NCI-H510A (cell line): ENCODE data around the gene MYMK.

Experiments
- DNase-seq: peaks from one replicate; lab custom pipeline; 2025; lab: John Stamatoyannopoulos, UW

Gene MYMK

DNA sequence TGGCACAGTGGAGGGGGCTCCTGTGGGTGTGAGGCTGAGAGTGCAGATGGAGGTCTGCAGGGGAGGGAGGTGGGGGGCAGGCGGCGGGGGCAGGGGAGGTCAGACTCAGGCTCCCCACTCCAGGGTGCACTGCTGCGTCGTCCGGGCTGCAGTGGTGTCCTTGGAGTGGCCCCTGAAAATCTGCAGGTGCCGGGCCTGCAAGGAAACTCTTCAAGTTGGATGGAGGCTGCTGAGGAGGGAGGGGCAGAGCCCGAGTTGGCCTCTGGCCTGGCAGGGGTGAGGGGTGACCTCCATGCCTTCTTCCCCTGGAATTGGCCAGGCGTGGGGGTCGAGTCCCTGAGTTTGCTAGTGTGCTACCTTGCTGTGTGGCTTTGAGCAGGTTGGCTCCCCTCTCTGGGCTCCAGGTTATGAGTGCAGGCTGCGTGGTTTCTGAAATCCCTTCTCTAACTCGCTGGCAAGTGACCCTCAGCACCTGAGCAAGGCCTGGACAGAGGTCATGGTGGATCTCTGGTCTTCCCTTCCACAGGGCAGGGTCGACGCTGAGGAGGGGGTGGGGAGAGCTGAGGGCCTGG, 10.6 kb upstream of the MYMK start:
- DNase-seq, result no peak

DNA sequence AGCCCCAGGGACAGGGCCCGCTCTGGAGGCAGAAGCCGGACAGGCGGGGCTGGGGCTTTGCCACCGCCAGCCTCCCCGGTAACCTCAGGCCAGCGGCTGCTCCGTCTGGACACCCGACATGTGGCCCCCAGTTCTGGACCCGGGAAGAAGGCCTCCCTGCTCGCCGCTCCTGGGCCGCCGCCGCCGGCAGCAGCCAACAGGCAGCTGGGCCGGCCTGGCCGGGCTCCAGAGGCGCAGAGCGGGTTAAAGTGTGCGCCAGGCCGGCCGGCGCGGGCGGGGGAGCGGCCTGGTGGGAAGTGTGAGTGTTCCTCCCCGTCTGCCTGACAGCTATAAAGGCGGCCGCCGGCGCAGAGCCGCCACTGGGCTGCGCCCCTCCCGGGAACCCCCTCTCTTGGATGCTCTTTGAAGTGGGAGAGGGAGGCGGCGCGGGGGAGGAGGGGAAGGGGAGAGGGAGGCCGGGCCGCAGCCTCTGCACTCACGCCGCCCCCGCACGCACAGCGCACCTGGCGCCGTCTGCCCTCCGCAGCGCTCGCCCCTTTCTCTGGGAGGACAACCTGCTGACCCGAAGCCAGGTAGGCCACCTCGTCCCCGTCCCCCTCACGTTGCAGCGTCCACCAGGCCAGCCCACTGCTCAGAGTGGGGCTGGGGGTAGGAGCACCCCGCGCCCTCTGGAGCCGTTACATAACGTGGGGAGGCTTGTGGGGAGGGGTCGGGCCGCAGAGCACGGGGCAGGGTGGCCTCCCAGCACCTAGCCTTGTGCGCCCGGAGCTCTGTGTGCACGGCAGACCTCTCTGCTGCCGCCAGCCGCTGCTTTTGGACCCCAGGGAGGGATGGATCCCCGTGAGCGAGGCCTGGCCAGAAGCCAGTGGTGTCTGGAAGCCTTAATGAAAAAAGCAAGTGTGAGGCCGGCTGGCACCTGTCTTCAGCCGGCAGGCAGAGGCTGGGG, 9.9 kb upstream of the MYMK start, which contains the start of gene ADAMTSL2:
ADAMTSL2 (plus strand) TSS at position 359 of the 946 bp plus-strand sequence. CDS start 2,009 bp downstream, outside the sequence.
- peak; percentile 74 for DNase-seq

DNA sequence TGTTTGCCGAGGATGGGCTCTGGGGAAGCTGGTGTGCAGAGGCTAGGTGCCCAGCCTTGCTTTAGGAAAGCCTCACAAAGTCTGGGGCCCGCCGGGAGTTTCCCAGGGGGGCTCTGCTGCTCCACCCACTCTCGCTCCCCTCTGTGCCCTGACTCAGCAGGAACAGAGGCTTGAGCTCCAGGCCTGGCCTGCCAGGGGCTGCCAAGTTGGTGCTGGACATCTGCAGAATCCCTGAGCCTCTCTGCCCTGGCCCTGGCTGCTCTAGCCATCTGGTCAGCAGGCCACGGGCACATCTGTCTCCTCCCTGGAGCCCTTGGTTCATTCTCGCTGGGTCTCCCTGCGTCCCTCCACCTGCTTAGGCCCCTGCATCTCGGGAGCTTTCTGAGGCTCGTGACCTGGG, 9.1 kb upstream of the MYMK start:
- DNase-seq, result no peak

DNA sequence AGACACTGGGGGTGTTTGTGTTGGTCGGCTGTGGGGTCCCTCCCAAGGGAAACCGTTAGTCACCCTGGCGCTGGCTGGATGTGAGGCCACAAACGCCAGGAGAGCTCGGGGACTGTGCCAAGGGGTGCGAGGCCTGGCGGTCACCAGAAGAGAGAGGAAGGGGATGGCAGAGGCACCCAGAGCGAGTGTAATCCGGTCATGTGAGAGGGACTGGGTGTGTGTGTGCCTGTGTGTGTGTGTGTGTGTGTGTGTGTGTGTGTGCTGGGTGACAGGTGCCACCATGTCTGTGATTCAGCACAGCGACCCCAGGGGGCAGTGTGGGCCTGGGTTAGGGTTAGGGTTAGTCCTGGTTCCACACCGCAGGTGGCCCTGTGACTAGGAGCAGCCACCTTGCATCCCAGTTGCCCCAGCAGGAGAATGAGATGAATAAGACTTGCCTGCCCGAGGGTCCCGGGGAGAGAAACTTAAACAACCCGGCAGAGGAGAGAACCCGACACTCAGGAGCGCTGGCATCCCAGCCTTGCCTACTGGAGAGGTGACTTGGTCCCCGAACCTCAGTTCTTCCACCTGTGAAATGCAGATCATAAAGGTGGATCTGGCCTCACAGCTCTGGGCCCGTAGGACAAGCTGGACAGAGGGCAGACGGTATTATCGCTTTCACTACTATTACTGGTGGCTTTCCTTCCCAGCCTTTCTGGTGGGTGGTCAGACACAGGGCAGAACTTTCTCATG, 8.3 kb upstream of the MYMK start:
- peak; percentile 77 for DNase-seq

DNA sequence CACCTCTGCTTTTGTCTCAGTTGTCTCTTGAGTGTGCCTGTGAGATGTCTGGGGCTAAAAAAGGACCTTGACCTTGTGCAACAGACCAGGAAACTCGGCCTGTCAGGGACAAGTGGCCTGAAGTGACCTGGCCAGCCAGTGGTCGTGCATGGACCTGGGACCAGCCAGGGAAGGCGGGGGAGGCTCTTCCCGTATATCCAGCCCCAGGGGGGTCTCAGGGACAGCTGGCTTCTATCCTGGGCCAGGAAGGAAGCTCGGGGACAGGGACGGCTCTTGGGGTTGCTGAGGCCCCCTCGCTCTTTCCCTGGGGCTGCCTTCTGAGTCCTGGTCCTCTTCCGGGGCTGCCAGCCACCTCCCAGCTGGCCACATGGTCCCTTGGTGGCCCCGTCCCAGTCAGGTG, 6.5 kb upstream of the MYMK start:
- no peak for DNase-seq

DNA sequence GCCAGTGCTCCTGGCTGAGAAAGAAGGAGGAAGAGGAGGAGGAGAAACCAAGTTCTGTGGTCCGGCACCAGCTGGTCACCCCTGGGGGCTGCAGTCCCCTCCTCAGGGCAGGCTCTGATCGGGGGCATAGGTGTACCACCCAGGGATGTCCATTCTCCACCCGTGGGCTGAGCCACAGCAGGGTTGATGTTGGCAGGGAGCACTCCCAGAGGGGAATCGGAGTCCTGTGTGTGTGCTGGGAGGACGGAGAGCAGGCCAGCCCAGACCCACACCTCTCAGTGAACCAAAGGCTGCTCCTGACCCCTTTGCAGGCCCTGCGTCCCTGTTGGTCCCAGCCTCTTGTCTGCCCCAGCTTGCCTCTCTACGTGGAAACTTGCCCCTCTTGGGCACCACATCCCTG, 5.1 kb upstream of the MYMK start:
- no peak for DNase-seq

DNA sequence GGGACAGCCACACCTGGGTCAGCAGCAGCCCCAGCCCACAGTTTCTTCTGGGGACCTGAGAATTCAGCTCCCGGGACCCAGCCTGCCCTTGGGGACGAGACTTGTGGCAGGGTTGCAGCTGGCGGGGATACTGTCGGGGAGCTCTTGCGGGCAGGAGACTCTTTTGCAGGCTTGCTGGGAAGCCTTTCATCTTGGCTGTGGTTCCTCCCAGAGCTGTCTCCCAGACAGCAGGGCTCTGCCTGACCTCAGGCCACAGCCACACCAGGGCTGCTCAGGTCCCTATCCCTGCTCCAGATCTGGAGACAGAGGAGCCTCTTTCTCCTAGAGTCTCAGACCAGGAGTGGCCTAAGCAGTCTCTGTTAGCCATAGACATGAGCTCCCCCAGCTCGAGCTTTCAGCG, 4.7 kb upstream of the MYMK start:
- DNase-seq, result no peak

DNA sequence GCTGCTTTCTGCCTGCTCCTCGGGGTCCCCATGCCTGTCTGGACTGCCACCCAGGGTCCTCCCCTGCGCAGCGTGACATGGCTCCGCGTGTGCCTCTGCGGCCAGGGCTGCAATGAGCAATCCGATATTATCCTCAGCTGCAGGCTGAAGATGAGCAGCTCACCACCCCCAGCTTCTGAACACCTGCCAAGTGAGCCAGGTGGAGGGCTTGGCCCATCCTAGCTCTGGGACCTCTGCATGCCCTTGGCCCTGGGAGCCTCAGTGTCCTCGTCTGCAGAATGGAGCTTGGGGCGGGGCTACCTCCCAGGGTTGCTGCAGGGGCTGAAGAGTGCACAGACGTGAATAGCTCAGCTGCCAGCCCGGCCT, 4.1 kb upstream of the MYMK start:
- no peak for DNase-seq

DNA sequence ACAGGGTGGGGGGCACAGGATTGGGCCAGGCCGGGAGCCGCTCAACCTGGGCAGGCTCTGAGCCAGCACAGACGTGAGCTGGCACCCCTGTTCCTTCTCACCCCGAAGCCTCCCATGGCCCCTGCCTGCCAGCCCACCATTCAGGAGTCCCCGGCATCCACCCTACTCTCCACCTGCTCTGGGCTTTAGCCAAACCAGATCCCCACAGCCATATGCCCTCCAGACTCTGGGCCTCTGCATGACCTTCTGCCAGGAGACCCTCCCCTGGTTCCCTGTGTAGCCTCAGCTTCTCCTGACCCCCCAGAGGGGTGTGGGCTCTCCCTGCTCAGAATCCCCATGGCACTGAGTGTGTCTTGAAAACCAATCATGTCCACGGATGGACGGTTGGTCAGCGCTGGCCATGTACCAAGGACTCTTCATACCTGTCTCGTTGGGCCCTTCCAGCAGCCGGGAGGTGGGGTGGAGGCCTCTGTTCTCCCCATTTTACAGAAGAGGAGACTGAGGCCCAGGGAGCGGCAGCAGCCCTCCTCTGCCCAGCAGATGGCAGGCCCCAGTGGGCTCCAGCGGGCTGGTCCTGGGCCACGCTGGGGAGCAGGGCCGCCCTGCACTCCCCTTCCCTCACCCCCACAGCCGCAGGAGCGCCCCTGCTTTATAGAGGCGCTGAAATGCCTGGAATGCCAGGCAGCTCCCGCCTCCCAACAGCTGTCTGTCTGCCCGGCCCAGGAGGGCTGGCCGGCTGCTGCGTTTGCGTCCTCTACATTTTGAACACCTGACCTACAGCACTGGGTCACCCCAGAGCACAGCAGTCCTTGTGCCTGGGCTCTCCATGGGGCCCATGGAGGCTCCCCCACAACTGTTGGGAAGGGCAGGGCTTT, 3.5 kb upstream of the MYMK start:
- no peak for DNase-seq

DNA sequence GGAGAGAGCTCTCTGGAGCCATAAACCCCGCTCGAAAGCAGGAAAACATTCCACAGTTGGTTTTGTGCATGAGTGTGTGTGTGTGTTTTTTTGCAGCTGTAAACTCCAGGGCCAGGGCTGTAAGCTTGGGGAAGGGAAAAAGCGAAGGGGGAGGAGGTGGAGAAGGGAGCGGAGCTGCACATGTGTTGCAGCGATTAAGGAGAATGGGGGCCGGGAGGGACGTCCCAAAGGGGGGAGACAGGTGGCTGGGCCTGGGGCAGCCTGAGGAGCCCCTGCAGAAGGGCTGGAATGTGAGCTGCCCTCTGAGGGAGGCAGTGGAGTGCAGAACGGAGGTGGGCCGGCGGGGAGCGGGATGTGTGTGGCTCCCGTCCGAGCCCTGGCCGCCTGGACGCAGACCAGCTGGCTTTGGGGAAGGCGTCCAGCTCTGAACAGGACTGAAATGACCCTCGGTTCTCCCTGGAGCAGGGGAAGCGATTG, 2.7 kb upstream of the MYMK start:
- no peak for DNase-seq

DNA sequence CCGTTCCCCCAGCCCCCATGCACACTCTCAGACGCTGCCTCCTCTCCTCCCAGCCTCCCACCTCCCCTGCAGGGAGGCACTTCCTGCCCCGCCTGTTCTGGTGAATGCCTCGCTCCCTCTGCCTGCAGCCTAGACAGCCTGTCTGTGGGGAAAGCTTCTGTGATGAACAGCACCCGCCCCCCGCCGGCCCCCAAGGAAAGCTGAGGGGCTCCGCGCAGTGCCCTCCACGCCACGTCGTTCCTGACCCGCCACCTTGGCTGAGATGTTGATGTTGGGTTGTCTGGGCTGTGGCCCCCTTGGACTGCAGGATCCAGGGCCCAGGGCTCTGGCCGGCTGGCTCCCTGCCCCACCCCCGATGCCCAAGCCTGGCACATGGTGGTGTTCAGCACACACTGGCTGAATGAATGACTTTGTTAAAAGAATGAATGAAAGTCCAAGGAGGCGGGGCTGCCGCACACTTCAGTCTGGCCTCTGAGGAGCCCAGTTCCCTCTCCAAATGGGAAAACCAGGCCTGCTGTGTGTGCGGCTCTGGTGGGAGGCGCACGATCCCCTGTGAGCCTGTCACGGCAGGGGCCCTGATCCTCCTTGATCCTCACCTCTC, 2.1 kb upstream of the MYMK start:
- no peak for DNase-seq

DNA sequence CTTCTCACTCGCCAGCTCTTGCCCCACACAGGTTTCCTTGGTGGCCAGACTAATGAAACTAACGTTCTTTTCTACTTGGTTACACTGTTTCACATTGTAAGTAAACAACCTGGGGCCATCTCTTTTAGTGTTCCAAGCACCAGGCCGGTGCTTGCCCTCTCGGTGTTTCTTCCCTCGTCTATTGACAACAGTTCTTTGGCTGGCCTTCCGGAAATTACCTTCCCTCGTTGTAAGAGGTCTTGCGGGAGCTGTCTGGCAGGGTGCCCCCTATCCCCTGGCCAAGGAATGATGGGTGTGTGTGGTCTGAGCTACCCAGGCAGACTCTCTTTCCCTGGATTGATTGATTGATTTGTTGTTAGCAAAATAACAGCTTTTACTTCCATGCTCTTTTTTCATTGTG, 918 bp upstream of the MYMK start:
- DNase-seq, result no peak

DNA sequence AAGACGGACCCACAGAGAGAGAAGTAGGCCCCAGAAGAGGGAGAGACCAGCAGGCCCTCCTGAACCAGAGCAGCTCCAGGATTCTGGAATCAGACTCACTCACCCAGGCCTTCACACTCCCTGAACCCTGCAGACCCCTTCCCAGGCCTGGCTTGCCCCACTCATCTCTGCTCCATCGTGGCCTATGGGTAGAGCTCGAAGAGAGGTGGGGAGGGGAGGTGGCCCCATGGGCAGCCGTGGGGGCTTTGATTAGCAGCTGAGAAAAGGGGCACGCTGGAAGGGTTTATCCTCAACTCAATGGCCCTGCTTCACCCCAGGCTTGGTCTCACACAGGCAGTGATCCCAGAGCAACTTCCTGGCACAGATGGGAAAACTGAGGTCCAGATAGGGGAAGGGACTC, 613 bp downstream of the MYMK start:
- no peak for DNase-seq

DNA sequence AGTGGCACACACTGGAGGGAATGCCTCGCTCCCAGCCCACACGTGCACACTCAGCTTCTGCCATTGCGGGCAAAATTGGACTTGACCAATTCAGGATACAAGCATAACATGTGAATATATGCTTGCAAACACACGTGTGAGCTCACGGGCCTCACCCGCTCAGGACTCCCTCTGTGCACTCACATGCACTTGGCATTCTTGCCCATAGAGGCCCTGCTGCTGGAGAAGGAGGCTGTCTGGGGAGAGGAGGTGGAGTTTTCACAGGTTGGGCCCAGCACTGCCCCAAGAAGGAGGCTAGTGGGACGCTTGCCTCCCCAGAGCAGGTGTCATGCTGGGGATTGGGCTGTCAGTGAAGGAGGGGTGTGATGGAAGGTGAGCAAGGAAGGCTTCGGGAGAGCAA, 1.7 kb downstream of the MYMK start:
- DNase-seq, result no peak

DNA sequence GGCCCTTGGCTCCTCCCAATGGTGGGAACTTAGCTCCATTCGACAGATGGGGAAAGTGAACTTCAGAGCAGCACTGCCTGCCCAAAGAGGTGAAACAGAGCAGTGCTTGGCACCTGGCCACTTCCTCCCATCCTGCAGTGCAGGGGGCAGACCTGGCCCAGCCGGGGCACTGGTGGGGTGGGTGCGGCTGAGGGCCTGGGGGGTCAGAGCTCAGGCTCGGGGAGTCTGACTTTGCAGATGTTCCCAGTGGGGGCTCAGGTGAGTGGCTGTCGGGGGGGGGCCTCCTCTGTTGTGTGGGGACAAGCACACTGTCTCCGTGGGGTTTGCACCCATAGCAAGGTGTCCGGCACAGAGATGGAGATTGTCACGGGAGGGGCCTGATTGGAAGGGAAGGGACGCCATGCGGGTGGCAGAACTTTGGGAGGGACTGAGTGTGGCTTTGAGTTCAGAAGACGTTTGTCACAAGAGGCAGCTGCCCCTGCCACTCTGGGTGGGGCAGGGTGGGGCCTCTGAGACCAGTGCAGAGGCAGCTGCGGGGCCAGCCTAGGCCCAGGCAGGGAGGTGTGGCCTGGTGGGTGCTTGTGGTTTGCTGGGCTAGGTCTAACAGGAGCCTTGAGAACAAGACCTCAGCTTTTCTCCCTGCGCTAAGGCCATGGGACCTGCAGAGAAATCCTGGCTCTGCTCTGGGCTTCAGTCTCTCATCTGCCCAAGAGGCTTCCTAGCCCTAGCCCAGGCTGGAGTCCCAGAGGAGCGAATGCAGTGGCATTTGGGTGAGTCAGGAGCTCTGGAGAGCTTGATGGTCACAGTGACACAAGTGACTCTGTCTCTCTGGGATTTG, 2.5 kb downstream of the MYMK start:
- DNase-seq, result peak; percentile 40

DNA sequence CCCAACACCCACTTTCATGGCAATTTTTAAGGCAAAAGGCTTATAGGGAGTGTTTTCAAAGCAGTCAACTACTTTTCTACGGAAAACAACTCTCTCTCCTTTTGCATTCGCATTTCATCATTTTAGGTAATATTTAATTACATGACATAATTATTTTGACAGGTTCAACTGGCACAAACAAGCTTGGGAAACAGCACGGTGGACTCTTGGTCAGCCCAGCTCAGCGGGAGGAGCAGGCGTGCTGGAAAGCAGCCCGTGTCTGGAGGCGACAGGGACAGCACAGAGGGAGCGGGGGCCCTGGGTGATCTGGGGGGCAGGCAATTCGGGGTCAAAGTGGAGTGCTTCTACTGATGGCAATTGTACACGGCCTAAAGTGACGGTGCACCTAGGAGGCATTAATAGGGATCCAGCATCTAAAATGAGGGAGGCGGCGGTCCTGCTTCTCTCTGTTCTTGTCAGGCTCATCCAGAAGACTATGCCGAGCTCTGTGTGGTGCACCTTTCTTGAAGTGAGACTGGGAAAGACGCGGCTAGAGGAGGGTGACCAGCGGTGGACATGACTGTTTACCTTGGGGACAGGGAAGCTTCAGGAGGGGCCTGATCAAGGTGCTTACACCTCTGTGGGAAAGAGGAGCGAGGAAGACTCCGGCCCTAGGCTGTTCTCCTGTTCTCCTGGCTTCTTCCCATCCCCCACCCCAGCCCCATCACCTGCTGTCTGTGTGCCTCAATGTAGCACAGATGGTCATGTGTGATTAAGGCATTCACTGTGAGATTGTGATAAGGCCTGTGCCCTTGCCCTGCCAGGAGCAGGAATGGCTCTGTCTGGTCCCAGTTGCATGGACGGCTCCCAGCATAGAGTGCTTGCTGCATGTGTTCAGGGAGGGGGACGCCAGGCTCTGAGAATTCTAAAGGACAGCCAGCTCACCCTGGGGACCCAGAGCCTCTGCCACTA, 3.4 kb downstream of the MYMK start:
- no peak for DNase-seq

DNA sequence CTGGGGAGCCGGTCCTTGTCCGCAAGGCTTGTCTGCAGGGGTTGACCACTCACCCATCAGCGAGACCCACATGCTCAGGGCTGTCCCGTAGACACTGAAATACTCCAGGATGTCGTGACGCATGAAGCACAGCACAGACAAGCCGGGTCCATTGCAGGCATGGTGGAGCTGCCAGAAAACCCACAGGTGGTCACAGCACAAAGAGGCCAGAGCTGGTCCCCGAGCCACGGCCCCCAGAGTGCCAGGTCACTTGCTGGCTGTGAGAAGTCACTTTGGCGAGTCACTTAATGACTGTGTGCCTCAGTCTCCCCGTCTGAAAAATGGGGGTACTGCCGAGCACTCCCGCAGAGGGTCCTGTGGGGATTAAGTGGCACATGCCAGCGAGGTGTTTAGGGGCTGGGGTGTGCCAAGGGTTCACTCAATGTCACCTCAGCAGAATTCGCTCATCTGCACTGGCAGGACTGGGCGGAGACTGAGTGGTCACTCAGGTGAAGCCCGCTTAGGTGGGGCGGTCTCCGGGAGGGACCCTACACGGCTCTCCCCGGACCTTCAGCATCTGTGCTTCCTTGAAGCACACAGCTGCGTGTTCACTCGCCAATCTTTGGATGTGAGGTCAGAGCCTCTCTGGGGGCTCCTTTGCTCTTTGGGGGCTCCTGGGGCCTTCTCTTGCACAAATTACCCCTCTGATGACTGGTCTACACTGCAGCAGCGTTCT, 4.5 kb downstream of the MYMK start:
- no peak for DNase-seq

DNA sequence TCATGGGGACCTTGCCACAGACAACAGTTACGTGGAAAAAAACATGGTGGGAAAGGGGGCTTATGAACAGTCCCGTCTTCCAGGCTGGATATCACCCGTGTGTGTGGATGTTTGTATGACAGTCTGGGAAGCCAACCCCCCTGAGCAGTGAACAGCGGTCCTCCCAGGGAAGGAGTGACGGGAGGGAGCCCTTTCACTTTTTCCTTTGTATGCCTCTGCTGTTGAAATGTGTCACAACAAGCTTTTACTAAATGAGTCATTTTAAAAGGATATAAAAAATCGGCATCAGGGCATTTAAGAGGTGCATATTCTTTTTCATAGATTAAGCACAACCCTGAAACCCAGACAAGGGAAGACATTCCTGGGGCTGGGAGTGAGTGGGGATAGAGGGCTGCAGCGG, 5.1 kb downstream of the MYMK start:
- DNase-seq, result no peak
